ENCODE data around the gene DNAJC4. TPM values are rescaled to one million over a fixed set of nuclear protein-coding genes. Genes with fewer than 3 reads are reported as not detected.

Gene DNAJC4
- total and polyA plus RNA-seq, 9 of the 15 experiments (the other 6 are each of a cell fraction or from before 2014, with no cell fraction given) = 4.0 to 32.6 (median 19.9) TPM

- Histone ChIP-seq H3K9me1 (ENCODE audit: control insufficient read depth, insufficient read depth, low read length) (no peaks in the 10 kb centered on the region), H3K9me3 (replicated peaks; ENCODE audit: control insufficient read depth, insufficient read depth, low read depth, low read length) (no peaks in the 10 kb centered on the region), H3K4me1 (replicated peaks in 1 of 2; ENCODE audit: control insufficient read depth in 2 of 2, insufficient read depth in 2 of 2, low read length in 2 of 2) (peaks cover under 1 to 4% of the 10 kb centered on the region in 2 experiments; a peak in 2 of 5 replicates), H3K4me2 (ENCODE audit: insufficient read depth, low read length) (no peak overlapping the region), H2AFZ (ENCODE audit: low read depth, low read length) (no peak overlapping the region), H3K36me3 (ENCODE audit: control insufficient read depth, insufficient read depth, low read length) (peaks cover 94% of the 10 kb centered on the region), H3K4me3 (no peak overlapping the region), H3K79me2 (ENCODE audit: control insufficient read depth, insufficient read depth, low read length) (peaks cover 15% of the 10 kb centered on the region), H4K20me1 (replicated peaks; ENCODE audit: control insufficient read depth, insufficient read depth, low read length) (no peaks in the 10 kb centered on the region), H3K27me3 (ENCODE audit: control insufficient read depth in 2 of 2, insufficient read depth in 2 of 2, low read length in 2 of 2) (no peaks in the 10 kb centered on the region), H3K27ac (ENCODE audit: extremely low read depth, low read depth, low read length) (no peak overlapping the region), H3K9ac (ENCODE audit: insufficient read depth in 1 of 2, low read depth in 2 of 2, low read length in 2 of 2) (no peak overlapping the region)
- ChIA-PET POLR2A (interaction anchor here (1.5 kb wide), 1 partner anchor 8 kb away, joined by 4 read pairs; the partner anchor contains the start of gene FERMT3), CTCF (ENCODE audit: low intra/inter-chr PET ratio) (no interaction called here)
- DNase-seq (ENCODE audit: extremely low read depth in 1 of 4, low spot score in 3 of 4) (no peak), FAIRE-seq (no peak), ATAC-seq (no peak)
- no TSS peak for BruUV-seq (replicated peaks)
- in situ Hi-C loops (cut with MboI) (no loop called here), intact Hi-C loops (cut with micrococcal nuclease) (no loop called here)
- TF ChIP-seq ZNF584 (CRISPR knock-in tag; IDR thresholded peaks at IDR 0.05; ENCODE audit: low read depth) (no peak), JUN (IDR thresholded peaks at IDR 0.05; ENCODE audit: borderline replicate concordance, low read depth, low read length) (no peak), JUN (CRISPR knock-in tag; IDR thresholded peaks at IDR 0.05; ENCODE audit: borderline replicate concordance) (no peak), ZBTB26 (CRISPR knock-in tag; IDR thresholded peaks at IDR 0.05) (no peak), L3MBTL2 (IDR thresholded peaks at IDR 0.05) (no peak), ARID3B (CRISPR knock-in tag; IDR thresholded peaks at IDR 0.05; ENCODE audit: borderline replicate concordance) (no peak), ZNF121 (CRISPR knock-in tag; conservative IDR thresholded peaks at IDR 0.05) (0 out of 2 replicates have a peak, but pooled peaks have one; percentile 30)
- WGBS (ENCODE audit: insufficient coverage, low coverage, missing lambda C conversion rate) = 90% methylated on average over 2 of the region's 2 CpGs
Observed at GRCh38 chr11:64198511-64198910, 31.8 kb upstream of the DNAJC4 start.
